GM23338 (cell line): ENCODE data around the gene MRC2.

Experiments used
- CREB1 ChIP-seq: fragments of 250-450 bp; sonication (Bioruptor Pico); IDR thresholded peaks from 2 replicates; pipeline ENCODE4 v1.5.0; 2020; ENCODE audit warnings: low read depth, mild to moderate bottlenecking, moderate library complexity
- EZH2phosphoT487 ChIP-seq: fragments of 200-600 bp; sonication (generic); IDR thresholded peaks from one replicate; pipeline ENCODE4 v1.8.1; 2018; ENCODE audit warnings: antibody characterized with exemption; ENCODE audit not compliant: unreplicated experiment
- NANOG ChIP-seq: IDR thresholded peaks from 2 replicates; pipeline ENCODE4 v1.6.1; 2016; ENCODE audit warnings: antibody characterized with exemption, borderline replicate concordance
- POLR2AphosphoS5 ChIP-seq: IDR thresholded peaks from 2 replicates; pipeline ENCODE4 v1.6.1; 2016; ENCODE audit warnings: antibody characterized with exemption, low read depth
- TF ChIP-seq, protein P1 (sequence below), 2 experiments: fragments of 200-600 bp in 1 of 2; sonication (generic) in 1 of 2; conservative IDR thresholded peaks; 2 replicates each; pipeline versions ENCODE4 v1.5.1 to v1.6.1; 2016 to 2017; ENCODE audit warnings: antibody characterized with exemption in 2 of 2, low read depth in 2 of 2, mild to moderate bottlenecking in 2 of 2, moderate library complexity in 1 of 2
- TF ChIP-seq, protein P2 (sequence below): IDR thresholded peaks from 2 replicates; pipeline ENCODE4 v1.6.1; 2016; ENCODE audit warnings: antibody characterized with exemption
- TF ChIP-seq, protein P3 (sequence below): IDR thresholded peaks from one replicate; pipeline ENCODE4 v1.6.1; 2018; ENCODE audit warnings: antibody characterized with exemption; ENCODE audit not compliant: unreplicated experiment

DNA sequence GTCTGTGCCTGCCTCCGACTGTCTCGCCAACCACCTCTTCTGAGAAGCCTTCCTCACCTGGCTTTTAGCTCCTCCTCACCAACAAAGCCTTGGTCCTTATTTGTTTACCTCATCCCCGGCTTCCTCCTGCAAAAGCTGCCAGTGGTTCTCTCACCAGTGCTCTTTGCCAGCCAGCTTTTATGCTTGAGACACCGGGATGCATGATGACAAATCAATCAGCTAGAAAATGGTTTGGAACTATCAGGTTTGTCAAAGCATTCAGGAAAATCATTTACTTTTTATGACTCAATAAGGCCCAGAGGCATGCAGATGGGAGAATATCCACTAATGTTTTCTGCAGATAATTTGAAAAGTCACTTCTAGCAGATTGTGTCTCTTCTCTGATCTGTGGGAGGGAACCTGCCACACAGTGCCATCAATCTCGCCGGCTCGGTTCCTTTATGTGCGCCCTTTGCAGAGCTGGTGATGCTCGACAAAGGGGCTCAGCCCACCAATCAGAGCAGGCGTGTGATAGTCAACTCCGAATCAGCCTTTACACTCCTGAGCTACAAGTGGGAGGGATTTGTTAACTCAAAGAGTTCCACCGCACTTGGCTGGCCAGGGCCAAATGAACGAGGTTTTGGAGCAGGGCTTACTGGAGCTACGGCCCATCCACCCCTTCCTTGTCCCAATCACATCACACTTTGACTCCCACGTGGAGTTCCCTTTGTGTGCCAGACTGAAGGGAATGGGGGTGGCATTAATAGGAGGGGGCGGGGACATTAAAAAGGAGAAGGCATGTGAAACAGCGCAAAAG lies 85.8 kb downstream of the MRC2 start:
- TF ChIP-seq, protein P1, sequence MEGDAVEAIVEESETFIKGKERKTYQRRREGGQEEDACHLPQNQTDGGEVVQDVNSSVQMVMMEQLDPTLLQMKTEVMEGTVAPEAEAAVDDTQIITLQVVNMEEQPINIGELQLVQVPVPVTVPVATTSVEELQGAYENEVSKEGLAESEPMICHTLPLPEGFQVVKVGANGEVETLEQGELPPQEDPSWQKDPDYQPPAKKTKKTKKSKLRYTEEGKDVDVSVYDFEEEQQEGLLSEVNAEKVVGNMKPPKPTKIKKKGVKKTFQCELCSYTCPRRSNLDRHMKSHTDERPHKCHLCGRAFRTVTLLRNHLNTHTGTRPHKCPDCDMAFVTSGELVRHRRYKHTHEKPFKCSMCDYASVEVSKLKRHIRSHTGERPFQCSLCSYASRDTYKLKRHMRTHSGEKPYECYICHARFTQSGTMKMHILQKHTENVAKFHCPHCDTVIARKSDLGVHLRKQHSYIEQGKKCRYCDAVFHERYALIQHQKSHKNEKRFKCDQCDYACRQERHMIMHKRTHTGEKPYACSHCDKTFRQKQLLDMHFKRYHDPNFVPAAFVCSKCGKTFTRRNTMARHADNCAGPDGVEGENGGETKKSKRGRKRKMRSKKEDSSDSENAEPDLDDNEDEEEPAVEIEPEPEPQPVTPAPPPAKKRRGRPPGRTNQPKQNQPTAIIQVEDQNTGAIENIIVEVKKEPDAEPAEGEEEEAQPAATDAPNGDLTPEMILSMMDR (conservative IDR thresholded peaks at IDR 0.05; ENCODE audit: low read depth in 2 of 2), result no peak
- TF ChIP-seq, protein P2, sequence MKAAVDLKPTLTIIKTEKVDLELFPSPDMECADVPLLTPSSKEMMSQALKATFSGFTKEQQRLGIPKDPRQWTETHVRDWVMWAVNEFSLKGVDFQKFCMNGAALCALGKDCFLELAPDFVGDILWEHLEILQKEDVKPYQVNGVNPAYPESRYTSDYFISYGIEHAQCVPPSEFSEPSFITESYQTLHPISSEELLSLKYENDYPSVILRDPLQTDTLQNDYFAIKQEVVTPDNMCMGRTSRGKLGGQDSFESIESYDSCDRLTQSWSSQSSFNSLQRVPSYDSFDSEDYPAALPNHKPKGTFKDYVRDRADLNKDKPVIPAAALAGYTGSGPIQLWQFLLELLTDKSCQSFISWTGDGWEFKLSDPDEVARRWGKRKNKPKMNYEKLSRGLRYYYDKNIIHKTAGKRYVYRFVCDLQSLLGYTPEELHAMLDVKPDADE, result no peak
- TF ChIP-seq CREB1 (CRISPR knock-in tag), result no peak
- no peak for TF ChIP-seq EZH2phosphoT487
- TF ChIP-seq, protein P3, sequence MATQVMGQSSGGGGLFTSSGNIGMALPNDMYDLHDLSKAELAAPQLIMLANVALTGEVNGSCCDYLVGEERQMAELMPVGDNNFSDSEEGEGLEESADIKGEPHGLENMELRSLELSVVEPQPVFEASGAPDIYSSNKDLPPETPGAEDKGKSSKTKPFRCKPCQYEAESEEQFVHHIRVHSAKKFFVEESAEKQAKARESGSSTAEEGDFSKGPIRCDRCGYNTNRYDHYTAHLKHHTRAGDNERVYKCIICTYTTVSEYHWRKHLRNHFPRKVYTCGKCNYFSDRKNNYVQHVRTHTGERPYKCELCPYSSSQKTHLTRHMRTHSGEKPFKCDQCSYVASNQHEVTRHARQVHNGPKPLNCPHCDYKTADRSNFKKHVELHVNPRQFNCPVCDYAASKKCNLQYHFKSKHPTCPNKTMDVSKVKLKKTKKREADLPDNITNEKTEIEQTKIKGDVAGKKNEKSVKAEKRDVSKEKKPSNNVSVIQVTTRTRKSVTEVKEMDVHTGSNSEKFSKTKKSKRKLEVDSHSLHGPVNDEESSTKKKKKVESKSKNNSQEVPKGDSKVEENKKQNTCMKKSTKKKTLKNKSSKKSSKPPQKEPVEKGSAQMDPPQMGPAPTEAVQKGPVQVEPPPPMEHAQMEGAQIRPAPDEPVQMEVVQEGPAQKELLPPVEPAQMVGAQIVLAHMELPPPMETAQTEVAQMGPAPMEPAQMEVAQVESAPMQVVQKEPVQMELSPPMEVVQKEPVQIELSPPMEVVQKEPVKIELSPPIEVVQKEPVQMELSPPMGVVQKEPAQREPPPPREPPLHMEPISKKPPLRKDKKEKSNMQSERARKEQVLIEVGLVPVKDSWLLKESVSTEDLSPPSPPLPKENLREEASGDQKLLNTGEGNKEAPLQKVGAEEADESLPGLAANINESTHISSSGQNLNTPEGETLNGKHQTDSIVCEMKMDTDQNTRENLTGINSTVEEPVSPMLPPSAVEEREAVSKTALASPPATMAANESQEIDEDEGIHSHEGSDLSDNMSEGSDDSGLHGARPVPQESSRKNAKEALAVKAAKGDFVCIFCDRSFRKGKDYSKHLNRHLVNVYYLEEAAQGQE, result no peak
- TF ChIP-seq NANOG, result no peak
- no peak for TF ChIP-seq POLR2AphosphoS5
